ENCODE measurements around the gene SPHK1.

SPHK1 gene

DNA sequence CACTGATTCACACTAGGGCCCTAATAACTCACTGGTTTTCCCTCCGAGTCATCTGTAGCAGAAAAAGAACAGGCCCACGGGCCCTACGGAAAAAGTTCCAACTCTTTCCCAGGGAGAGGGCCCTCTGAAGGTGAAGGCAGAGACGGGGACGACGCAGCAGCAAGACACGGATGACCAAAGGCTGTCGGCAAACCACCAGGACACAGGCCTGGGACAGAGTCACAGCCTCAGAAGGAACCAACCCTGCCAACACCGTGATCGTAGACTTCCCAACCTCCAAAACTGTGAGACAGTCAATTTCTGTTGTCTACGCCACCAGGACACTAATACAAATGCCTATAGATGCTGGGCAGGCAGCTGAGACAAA, 5.2 kb upstream of the SPHK1 start:
- Histone ChIP-seq H3K9ac (ENCODE audit: low read length) (no peak overlapping the region), H3K4me3 (ENCODE audit: low read length) (no peak overlapping the region), H3K4me1 (ENCODE audit: control insufficient read depth, insufficient read depth, low read length) (peaks cover 7% of the 10 kb centered on the region), H3K36me3 (ENCODE audit: control insufficient read depth, insufficient read depth, low read length, severe bottlenecking) (no peaks in the 10 kb centered on the region), H3K9me3 (ENCODE audit: control insufficient read depth, low read length) (no peaks in the 10 kb centered on the region), H3K27me3 (replicated peaks; ENCODE audit: control insufficient read depth, insufficient read depth, low read length) (no peaks in the 10 kb centered on the region)
- DNase-seq (ENCODE audit: low read depth), result no peak

DNA sequence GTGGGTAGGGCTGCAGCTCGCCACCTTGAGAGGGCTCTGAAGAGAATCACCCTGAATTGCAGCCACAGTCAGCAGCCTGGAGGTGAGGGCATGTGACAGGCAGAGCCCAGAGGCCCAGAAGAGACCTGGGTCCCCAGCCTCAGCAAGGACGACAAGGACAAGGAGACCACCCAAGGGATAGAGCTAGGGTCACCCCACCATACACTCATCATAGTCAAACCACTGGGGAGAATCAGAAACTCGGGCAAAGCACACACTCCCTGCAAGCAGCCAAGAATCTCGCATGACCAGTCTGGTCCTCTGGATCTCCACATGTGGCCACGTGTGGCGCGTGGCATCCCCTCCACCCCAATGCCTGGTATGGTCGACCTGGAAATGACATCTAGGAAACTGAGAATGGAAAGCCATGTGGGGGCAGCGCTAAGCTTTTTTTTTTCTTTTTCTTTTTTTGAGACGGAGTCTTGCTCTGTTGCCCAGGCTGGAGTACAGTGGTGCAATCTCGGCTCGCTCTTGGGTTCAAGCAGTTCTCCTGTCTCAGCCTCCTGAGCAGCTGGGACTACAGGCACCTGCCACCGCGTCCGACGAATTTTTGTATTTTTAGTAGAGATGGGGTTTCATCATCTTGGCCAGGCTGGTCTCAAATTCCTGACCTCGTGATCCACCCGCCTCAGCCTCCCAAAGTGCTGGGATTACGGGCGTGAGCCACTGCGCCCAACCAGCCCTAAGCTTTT, 4.6 kb upstream of the SPHK1 start:
- Histone ChIP-seq H3K9ac (ENCODE audit: low read length) (no peak overlapping the region), H3K9me3 (ENCODE audit: control insufficient read depth, low read length) (no peaks in the 10 kb centered on the region), H3K4me3 (ENCODE audit: low read length) (no peak overlapping the region), H3K27me3 (replicated peaks; ENCODE audit: control insufficient read depth, insufficient read depth, low read length) (no peaks in the 10 kb centered on the region), H3K4me1 (ENCODE audit: control insufficient read depth, insufficient read depth, low read length) (peaks cover 7% of the 10 kb centered on the region), H3K36me3 (ENCODE audit: control insufficient read depth, insufficient read depth, low read length, severe bottlenecking) (no peaks in the 10 kb centered on the region)
- DNase-seq (ENCODE audit: low read depth), result no peak

DNA sequence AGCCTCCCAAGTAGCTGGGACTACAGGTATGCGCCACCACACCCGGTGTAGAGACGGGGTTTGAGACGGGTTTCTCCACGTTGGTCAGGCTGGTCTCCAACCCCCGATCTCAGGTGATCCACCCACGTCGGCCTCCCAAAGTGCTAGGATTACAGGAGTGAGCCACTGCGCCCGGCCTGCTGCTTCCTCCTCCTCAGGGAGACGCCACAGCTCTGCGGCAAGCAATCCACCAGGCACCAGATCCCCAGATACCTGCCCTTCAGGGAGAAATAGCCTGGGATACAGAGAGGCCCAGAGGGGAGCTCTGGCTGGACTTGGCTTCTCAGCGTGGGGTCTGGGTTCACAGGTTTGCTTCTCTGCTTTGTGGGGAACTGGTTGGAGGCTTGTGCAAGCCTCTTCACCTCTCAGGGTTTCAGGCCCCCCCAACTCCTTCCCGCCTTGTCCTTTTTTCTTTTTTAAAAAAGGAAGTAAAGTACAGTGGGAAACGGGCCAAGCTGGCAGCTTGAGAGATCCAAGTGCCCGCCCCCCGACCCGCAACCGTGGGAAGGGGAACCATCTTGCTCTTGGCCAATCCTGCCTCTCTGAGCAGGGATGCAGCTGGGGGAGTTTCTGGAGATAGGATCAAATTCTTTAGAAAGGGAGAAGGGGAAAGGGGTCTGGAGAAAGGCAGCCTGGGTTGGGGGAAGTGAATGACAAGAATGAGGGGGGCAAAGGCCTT, 2.6 kb upstream of the SPHK1 start:
- no peaks in the 10 kb centered on the region for H3K27me3 ChIP-seq (replicated peaks; ENCODE audit: control insufficient read depth, insufficient read depth, low read length)
- no peak for DNase-seq (ENCODE audit: low read depth)
- H3K4me3 ChIP-seq (ENCODE audit: low read length), result no peak overlapping the region
- H3K4me1 ChIP-seq (ENCODE audit: control insufficient read depth, insufficient read depth, low read length), result peaks cover 12% of the 10 kb centered on the region
- H3K36me3 ChIP-seq (ENCODE audit: control insufficient read depth, insufficient read depth, low read length, severe bottlenecking), result no peaks in the 10 kb centered on the region
- H3K9ac ChIP-seq (ENCODE audit: low read length), result no peak overlapping the region
- no peaks in the 10 kb centered on the region for H3K9me3 ChIP-seq (ENCODE audit: control insufficient read depth, low read length)

DNA sequence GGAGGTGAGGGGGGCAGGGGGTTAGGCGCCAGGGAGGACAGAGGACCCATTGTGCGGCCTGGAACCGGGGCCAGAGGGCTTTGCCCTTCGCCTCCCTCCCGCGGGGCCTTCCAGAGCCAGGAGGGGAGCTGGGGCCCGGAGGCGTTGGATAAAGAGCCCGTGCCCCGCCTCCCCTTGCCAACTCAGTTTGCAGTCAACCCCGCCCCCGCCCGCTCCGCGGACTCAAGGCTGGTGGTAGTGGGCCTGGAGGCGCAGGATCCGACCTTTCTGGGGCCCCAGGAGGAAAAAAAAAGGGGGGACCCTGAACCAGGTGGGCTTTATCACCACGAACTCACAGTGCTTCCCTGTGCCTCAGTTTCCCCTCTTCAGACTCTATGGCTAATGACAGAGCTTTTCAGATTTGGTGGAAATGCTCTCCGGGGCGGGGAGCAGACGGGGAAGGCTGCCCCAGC, 2.0 kb upstream of the SPHK1 start:
- H3K36me3 ChIP-seq (ENCODE audit: control insufficient read depth, insufficient read depth, low read length, severe bottlenecking), result no peaks in the 10 kb centered on the region
- H3K9ac ChIP-seq (ENCODE audit: low read length), result peak overlapping the region; percentile 72
- peak; percentile 60 for DNase-seq (ENCODE audit: low read depth)
- peak overlapping the region; percentile 84 for H3K4me3 ChIP-seq (ENCODE audit: low read length)
- peaks cover 18% of the 10 kb centered on the region for H3K4me1 ChIP-seq (ENCODE audit: control insufficient read depth, insufficient read depth, low read length)
- H3K9me3 ChIP-seq (ENCODE audit: control insufficient read depth, low read length), result no peaks in the 10 kb centered on the region
- H3K27me3 ChIP-seq (replicated peaks; ENCODE audit: control insufficient read depth, insufficient read depth, low read length), result no peaks in the 10 kb centered on the region

- Histone ChIP-seq H3K4me1 (ENCODE audit: control insufficient read depth, insufficient read depth, low read length) (peaks cover 19% of the 10 kb centered on the region), H3K4me3 (ENCODE audit: low read length) (peak overlapping the region; percentile 84), H3K9ac (ENCODE audit: low read length) (peak overlapping the region; percentile 72), H3K9me3 (ENCODE audit: control insufficient read depth, low read length) (no peaks in the 10 kb centered on the region), H3K27me3 (replicated peaks; ENCODE audit: control insufficient read depth, insufficient read depth, low read length) (no peaks in the 10 kb centered on the region), H3K36me3 (ENCODE audit: control insufficient read depth, insufficient read depth, low read length, severe bottlenecking) (peaks cover 4% of the 10 kb centered on the region)
- peak; percentile 86 for DNase-seq (ENCODE audit: low read depth)
Observed at GRCh38 chr17:76382803-76383545, 1.4 kb upstream of the SPHK1 start.

DNA sequence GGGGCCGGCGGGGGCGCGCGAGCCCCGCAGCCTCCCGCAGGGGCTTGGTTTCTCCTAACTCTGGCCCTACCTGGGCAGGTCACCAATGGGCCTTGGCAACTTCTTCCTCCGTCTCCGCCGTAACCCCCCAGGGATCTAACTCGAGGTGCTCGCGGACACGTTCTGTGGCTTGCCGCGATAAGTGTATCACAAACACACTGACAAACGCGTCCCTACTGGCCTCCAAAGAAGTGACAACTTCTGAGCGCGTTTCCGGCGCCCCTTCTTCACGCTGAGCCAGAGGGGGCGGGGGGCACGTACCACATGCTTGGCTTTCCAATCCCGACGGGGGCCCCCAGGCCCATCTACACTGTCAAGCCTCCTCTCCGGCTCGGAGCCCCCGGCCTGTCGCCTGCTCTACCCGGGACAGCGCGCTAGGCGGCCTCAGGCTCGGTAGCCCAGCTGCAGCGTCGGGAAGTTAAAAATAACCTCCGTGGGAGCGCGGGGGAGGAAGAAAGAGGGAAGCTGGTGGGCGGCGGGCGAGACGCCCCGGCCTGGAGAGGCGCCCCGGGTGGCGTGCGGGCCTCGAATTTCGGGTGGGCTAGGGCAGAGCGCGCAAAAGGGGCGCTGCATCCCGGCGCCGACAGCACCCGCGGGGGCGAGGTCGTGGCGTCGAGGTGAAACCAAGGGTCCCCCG, 725 bp upstream of the SPHK1 start:
- peaks cover 5% of the 10 kb centered on the region for H3K36me3 ChIP-seq (ENCODE audit: control insufficient read depth, insufficient read depth, low read length, severe bottlenecking)
- no peaks in the 10 kb centered on the region for H3K27me3 ChIP-seq (replicated peaks; ENCODE audit: control insufficient read depth, insufficient read depth, low read length)
- peak overlapping the region; percentile 84 for H3K4me3 ChIP-seq (ENCODE audit: low read length)
- no peaks in the 10 kb centered on the region for H3K9me3 ChIP-seq (ENCODE audit: control insufficient read depth, low read length)
- peaks cover 19% of the 10 kb centered on the region for H3K4me1 ChIP-seq (ENCODE audit: control insufficient read depth, insufficient read depth, low read length)
- peak overlapping the region; percentile 88 for H3K9ac ChIP-seq (ENCODE audit: low read length)
- DNase-seq (ENCODE audit: low read depth), result peak; percentile 78

DNA sequence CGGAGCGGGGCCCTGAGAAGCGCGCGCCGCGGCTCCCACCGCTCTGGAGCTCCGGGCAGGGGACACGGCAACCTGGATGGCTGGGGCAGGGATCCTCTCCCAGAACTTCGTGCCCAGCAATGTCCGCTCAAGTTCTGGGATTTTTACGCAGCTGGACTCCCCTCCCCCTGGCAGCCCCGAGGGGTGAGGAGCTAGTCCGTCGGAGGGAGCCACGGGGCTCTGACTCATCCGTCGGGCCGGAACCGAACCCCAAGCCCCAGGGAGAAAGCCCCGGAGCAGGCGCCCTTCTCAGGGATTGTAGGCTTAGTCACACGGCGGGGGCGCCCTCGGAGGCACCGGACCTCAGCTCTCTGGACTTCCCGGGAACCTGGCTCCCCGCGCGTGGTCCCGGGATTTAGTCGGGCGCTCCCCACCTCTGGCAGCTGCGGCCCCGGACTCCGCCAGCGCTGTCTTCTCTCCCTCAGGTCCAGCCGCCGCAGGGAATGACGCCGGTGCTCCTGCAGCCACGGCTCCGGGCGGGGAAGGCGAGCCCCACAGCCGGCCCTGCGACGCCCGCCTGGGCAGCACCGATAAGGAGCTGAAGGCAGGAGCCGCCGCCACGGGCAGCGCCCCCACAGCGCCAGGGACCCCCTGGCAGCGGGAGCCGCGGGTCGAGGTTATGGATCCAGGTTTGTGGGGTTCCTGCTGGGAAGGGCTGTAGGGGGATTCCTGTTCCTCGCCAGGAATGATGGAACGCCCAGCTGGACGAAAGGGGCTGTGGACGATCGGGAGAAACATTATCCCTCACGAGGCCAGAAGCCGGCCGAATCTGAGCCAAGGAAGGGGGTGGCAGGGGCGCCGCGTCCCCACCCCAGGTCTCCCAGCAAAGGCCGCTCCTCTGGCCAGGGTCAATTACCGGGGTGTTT, 830 bp downstream of the SPHK1 start:
- peak overlapping the region; percentile 84 for H3K4me3 ChIP-seq (ENCODE audit: low read length)
- H3K9ac ChIP-seq (ENCODE audit: low read length), result peak overlapping the region; percentile 88
- no peaks in the 10 kb centered on the region for H3K27me3 ChIP-seq (replicated peaks; ENCODE audit: control insufficient read depth, insufficient read depth, low read length)
- H3K4me1 ChIP-seq (ENCODE audit: control insufficient read depth, insufficient read depth, low read length), result peaks cover 19% of the 10 kb centered on the region
- H3K9me3 ChIP-seq (ENCODE audit: control insufficient read depth, low read length), result no peaks in the 10 kb centered on the region
- H3K36me3 ChIP-seq (ENCODE audit: control insufficient read depth, insufficient read depth, low read length, severe bottlenecking), result peaks cover 10% of the 10 kb centered on the region
- peak; percentile 81 for DNase-seq (ENCODE audit: low read depth)

DNA sequence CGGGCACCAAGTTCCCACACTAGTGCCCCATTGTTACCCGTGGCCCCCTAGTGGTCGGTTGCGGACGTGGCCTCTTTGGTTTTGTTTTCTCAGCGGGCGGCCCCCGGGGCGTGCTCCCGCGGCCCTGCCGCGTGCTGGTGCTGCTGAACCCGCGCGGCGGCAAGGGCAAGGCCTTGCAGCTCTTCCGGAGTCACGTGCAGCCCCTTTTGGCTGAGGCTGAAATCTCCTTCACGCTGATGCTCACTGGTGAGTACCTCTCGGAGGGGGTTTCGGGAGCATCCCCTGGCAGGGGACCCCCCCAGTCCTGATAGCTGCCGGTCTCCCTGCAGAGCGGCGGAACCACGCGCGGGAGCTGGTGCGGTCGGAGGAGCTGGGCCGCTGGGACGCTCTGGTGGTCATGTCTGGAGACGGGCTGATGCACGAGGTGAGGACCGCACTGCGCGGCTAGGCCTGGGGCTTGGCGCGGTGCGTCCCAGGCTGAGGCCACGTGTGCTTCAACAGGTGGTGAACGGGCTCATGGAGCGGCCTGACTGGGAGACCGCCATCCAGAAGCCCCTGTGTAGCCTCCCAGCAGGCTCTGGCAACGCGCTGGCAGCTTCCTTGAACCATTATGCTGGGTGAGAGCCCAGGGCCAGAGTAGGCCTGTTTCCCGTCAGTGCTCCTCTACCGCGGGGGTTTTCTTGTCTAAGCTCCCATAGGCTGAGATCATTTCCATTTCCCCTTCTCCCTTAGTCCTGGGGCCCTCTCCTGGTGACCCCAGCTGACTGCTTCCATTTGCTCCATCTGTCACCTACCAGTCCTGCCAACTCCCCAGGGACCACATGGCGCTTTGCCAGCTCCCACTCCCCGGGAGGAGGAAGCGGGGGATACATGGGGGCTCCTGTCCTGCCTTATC, 1.7 kb downstream of the SPHK1 start:
- peak overlapping the region; percentile 88 for H3K9ac ChIP-seq (ENCODE audit: low read length)
- H3K4me1 ChIP-seq (ENCODE audit: control insufficient read depth, insufficient read depth, low read length), result peaks cover 19% of the 10 kb centered on the region
- no peaks in the 10 kb centered on the region for H3K9me3 ChIP-seq (ENCODE audit: control insufficient read depth, low read length)
- H3K4me3 ChIP-seq (ENCODE audit: low read length), result peak overlapping the region; percentile 84
- H3K27me3 ChIP-seq (replicated peaks; ENCODE audit: control insufficient read depth, insufficient read depth, low read length), result no peaks in the 10 kb centered on the region
- peaks cover 18% of the 10 kb centered on the region for H3K36me3 ChIP-seq (ENCODE audit: control insufficient read depth, insufficient read depth, low read length, severe bottlenecking)
- peak; percentile 94 for DNase-seq (ENCODE audit: low read depth)

DNA sequence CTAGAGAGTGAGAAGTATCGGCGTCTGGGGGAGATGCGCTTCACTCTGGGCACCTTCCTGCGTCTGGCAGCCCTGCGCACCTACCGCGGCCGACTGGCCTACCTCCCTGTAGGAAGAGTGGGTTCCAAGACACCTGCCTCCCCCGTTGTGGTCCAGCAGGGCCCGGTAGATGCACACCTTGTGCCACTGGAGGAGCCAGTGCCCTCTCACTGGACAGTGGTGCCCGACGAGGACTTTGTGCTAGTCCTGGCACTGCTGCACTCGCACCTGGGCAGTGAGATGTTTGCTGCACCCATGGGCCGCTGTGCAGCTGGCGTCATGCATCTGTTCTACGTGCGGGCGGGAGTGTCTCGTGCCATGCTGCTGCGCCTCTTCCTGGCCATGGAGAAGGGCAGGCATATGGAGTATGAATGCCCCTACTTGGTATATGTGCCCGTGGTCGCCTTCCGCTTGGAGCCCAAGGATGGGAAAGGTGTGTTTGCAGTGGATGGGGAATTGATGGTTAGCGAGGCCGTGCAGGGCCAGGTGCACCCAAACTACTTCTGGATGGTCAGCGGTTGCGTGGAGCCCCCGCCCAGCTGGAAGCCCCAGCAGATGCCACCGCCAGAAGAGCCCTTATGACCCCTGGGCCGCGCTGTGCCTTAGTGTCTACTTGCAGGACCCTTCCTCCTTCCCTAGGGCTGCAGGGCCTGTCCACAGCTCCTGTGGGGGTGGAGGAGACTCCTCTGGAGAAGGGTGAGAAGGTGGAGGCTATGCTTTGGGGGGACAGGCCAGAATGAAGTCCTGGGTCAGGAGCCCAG, 2.8 kb downstream of the SPHK1 start:
- H3K27me3 ChIP-seq (replicated peaks; ENCODE audit: control insufficient read depth, insufficient read depth, low read length), result no peaks in the 10 kb centered on the region

More for the DNA sequence above, 2.8 kb downstream of the SPHK1 start:
- DNase-seq (ENCODE audit: low read depth), result no peak
- Histone ChIP-seq H3K36me3 (ENCODE audit: control insufficient read depth, insufficient read depth, low read length, severe bottlenecking) (peaks cover 25% of the 10 kb centered on the region), H3K4me1 (ENCODE audit: control insufficient read depth, insufficient read depth, low read length) (peaks cover 19% of the 10 kb centered on the region), H3K9me3 (ENCODE audit: control insufficient read depth, low read length) (no peaks in the 10 kb centered on the region), H3K9ac (ENCODE audit: low read length) (peak overlapping the region; percentile 88), H3K4me3 (ENCODE audit: low read length) (peak overlapping the region; percentile 84)

Measured in adipocyte (in vitro differentiated cells).